IMR-90 (cell line): ENCODE data around the gene WFDC9. TPM values are rescaled to one million over a fixed set of nuclear protein-coding genes. Genes with fewer than 3 reads are reported as not detected.

Experiments
- ATAC-seq: fragments of 200-7000 bp; cut with Tn5 transposase; 2 replicates; pipeline ENCODE4 v1.9.1; 2020; ENCODE audit warnings: low read depth, mild to moderate bottlenecking, moderate library complexity
- BruUV-seq: library from RNA; stranded (reverse); fragments of 400-500 nt; replicated peaks from 2 replicates; lab custom pipeline; 2021; lab: Mats Ljungman, UMichigan
- CTCF ChIA-PET: fragments of 300-600 bp; formaldehyde crosslinking; extraction: SDS; loops from one replicate; lab custom pipeline; 2021; ENCODE audit warnings: antibody characterized with exemption; lab: Yijun Ruan, JAX
- POLR2A ChIA-PET: fragments of 300-600 bp; sonication (Branson Sonifier 250); formaldehyde crosslinking; loops from one replicate; lab custom pipeline; 2022; ENCODE audit warnings: antibody characterized with exemption; ENCODE audit not compliant: unreplicated experiment; lab: Charles Lee
- DNase-seq: peaks from one replicate; pipeline ENCODE4 v3.0.0; 2013
- H2AFZ ChIP-seq: replicated peaks from 2 replicates; pipeline ENCODE3; 2013; ENCODE audit warnings: low read length, mild to moderate bottlenecking; ENCODE audit not compliant: poor library complexity
- H2AK5ac ChIP-seq: 2 replicates; pipeline ENCODE4 v1.6.1; 2013; ENCODE audit warnings: low read depth, low read length, inconsistent platforms
- H2AK9ac ChIP-seq: replicated peaks from 2 replicates; pipeline ENCODE3; 2013; ENCODE audit warnings: mild to moderate bottlenecking, low read depth, low read length, moderate library complexity; ENCODE audit not compliant: poor library complexity
- H2BK120ac ChIP-seq: 2 replicates; pipeline ENCODE4 v1.6.1; 2013; ENCODE audit warnings: low read depth, low read length, inconsistent platforms
- H2BK15ac ChIP-seq: 3 replicates; pipeline ENCODE4 v1.6.1; 2013; ENCODE audit warnings: low read depth, low read length, inconsistent platforms
- H2BK20ac ChIP-seq: 2 replicates; pipeline ENCODE4 v1.6.1; 2013; ENCODE audit warnings: low read depth, mild to moderate bottlenecking, inconsistent platforms, low read length, moderate library complexity
- H2BK5ac ChIP-seq: 2 replicates; pipeline ENCODE4 v1.6.1; 2013; ENCODE audit warnings: mild to moderate bottlenecking, low read depth, low read length, inconsistent platforms; ENCODE audit not compliant: poor library complexity, severe bottlenecking
- H3K14ac ChIP-seq: replicated peaks from 2 replicates; pipeline ENCODE4 v1.6.1; 2013; ENCODE audit warnings: low read depth, low read length, inconsistent platforms
- H3K18ac ChIP-seq: 2 replicates; pipeline ENCODE4 v1.6.1; 2013; ENCODE audit warnings: low read depth, low read length, control low read depth
- H3K23ac ChIP-seq: 2 replicates; pipeline ENCODE4 v1.6.1; 2013; ENCODE audit warnings: low read depth, low read length, inconsistent platforms
- H3K27ac ChIP-seq: 2 replicates; pipeline ENCODE4 v1.5.1; 2013; ENCODE audit warnings: mild to moderate bottlenecking, control low read depth, low read length; ENCODE audit not compliant: insufficient read depth
- H3K27me3 ChIP-seq: 2 replicates; pipeline ENCODE4 v1.6.1; 2013; ENCODE audit warnings: low read length; ENCODE audit not compliant: control insufficient read depth, insufficient read depth
- H3K36me3 ChIP-seq: 2 replicates; pipeline ENCODE4 v1.6.1; 2013; ENCODE audit warnings: low read length, mixed read lengths; ENCODE audit not compliant: control insufficient read depth, insufficient read depth
- H3K4ac ChIP-seq: 2 replicates; pipeline ENCODE4 v1.6.1; 2013; ENCODE audit warnings: low read depth, low read length, inconsistent platforms
- H3K4me1 ChIP-seq: 2 replicates; pipeline ENCODE4 v1.6.1; 2013; ENCODE audit warnings: low read length, mixed read lengths; ENCODE audit not compliant: control insufficient read depth, insufficient read depth
- H3K4me2 ChIP-seq: 2 replicates; pipeline ENCODE4 v1.6.1; 2013; ENCODE audit warnings: low read depth, mild to moderate bottlenecking, control low read depth, low read length, moderate library complexity
- H3K4me3 ChIP-seq: 2 replicates; pipeline ENCODE4 v1.5.1; 2013; ENCODE audit warnings: low read depth, mild to moderate bottlenecking, control low read depth, low read length, moderate library complexity; ENCODE audit not compliant: insufficient read depth
- H3K56ac ChIP-seq: 2 replicates; pipeline ENCODE4 v1.6.1; 2013; ENCODE audit warnings: low read length, inconsistent platforms; ENCODE audit not compliant: insufficient read depth; ENCODE audit errors: extremely low read depth
- H3K79me1 ChIP-seq, 2 experiments: 2 replicates each; pipeline ENCODE4 v1.6.1; 2013; ENCODE audit warnings: low read length in 2 of 2, inconsistent platforms in 1 of 2, low read depth in 1 of 2
- H3K9ac ChIP-seq: 2 replicates; pipeline ENCODE4 v1.6.1; 2013; ENCODE audit warnings: low read depth, low read length, control low read depth
- H3K9me1 ChIP-seq: 2 replicates; pipeline ENCODE4 v1.6.1; 2013; ENCODE audit warnings: low read length, inconsistent platforms; ENCODE audit not compliant: insufficient read depth
- H3K9me3 ChIP-seq: 2 replicates; pipeline ENCODE4 v1.6.1; 2013; ENCODE audit warnings: low read length; ENCODE audit not compliant: control insufficient read depth, insufficient read depth
- H4K20me1 ChIP-seq: 2 replicates; pipeline ENCODE4 v1.6.1; 2013; ENCODE audit warnings: low read length, inconsistent platforms; ENCODE audit not compliant: insufficient read depth
- H4K5ac ChIP-seq: 2 replicates; pipeline ENCODE4 v1.6.1; 2013; ENCODE audit warnings: mild to moderate bottlenecking, low read depth, low read length, control low read depth
- H4K8ac ChIP-seq, 2 experiments: 2 replicates each; pipeline ENCODE4 v1.6.1; 2013; ENCODE audit warnings: low read depth in 2 of 2, low read length in 2 of 2, control low read depth in 1 of 2, inconsistent platforms in 1 of 2
- H4K91ac ChIP-seq: 2 replicates; pipeline ENCODE4 v1.6.1; 2013; ENCODE audit warnings: low read depth, low read length, inconsistent platforms; ENCODE audit not compliant: insufficient read depth
- BHLHE40 ChIP-seq: fragments of 150-350 bp; IDR thresholded peaks from 2 replicates; pipeline ENCODE4 v1.6.1; 2016; ENCODE audit warnings: mild to moderate bottlenecking, low read depth, low read length
- CEBPB ChIP-seq: IDR thresholded peaks from 2 replicates; pipeline ENCODE4 v1.6.1; 2012; ENCODE audit warnings: low read depth, low read length, improper control_type of control experiment
- CHD1 ChIP-seq: IDR thresholded peaks from 2 replicates; pipeline ENCODE4 v1.6.1; 2012; ENCODE audit warnings: low read depth, low read length, improper control_type of control experiment
- ELK1 ChIP-seq: fragments of 150-350 bp; IDR thresholded peaks from 2 replicates; pipeline ENCODE4 v1.6.1; 2016; ENCODE audit warnings: low read depth, mild to moderate bottlenecking, low read length, moderate library complexity, borderline replicate concordance
- FOS ChIP-seq: fragments of 150-350 bp; IDR thresholded peaks from 2 replicates; pipeline ENCODE4 v1.6.1; 2016; ENCODE audit warnings: low read depth, low read length
- NFE2L2 ChIP-seq: fragments of 150-350 bp; IDR thresholded peaks from 2 replicates; pipeline ENCODE4 v1.6.1; 2016; ENCODE audit warnings: low read depth, mild to moderate bottlenecking, low read length
- SMC3 ChIP-seq: fragments of 150-350 bp; IDR thresholded peaks from 2 replicates; pipeline ENCODE4 v1.6.1; 2016; ENCODE audit warnings: low read depth, mild to moderate bottlenecking, antibody characterized with exemption, low read length, moderate library complexity
- WGBS, 2 experiments: methylation state at CpG; one replicate each; pipeline versions ENCODE4 v1.1.5 to v1.1.7; 2013; ENCODE audit warnings: missing lambda C conversion rate in 2 of 2; ENCODE audit not compliant: insufficient read length in 1 of 2; ENCODE audit errors: extremely low coverage in 2 of 2; 5-methylcytosine and 5-hydroxymethylcytosine counted together
- dilution Hi-C: fragments of 300-500 bp; cut with HindIII; formaldehyde crosslinking; loops from one replicate; pipeline ENCODE4 v1.14.3; 2018; ENCODE audit warnings: low sequenced_read_pairs; ENCODE audit not compliant: unreplicated experiment
- in situ Hi-C: fragments of 300-500 bp; cut with MboI; formaldehyde crosslinking; loops from 3 replicates; pipeline ENCODE4 v1.14.3; 2019; ENCODE audit warnings: low sequenced_read_pairs, inconsistent platforms, mixed read lengths
- intact Hi-C: fragments of 100-400 bp; cut with micrococcal nuclease; formaldehyde crosslinking; loops from 2 replicates; pipeline ENCODE4 v1.10.0; 2022
- polyA plus RNA-seq, 3 experiments: library from polyadenylated mRNA; depleted of rRNA; stranded (reverse); fragments of >200 nt; gene quantifications; 2 replicates each; pipeline ENCODE4 v1.2.3, GENCODE V29; 2012; ENCODE audit warnings: low replicate concordance in 1 of 3
- total RNA-seq: library from RNA; depleted of rRNA; stranded (reverse); fragments of >200 nt; gene quantifications from 2 replicates; pipeline ENCODE4 v1.2.3, GENCODE V29; 2012
- TF ChIP-seq, protein P1 (sequence below): conservative IDR thresholded peaks from 2 replicates; pipeline ENCODE4 v1.5.1; 2012; ENCODE audit warnings: mild to moderate bottlenecking, low read depth, low read length, improper control_type of control experiment
- TF ChIP-seq, protein P2 (sequence below): fragments of 150-350 bp; IDR thresholded peaks from 2 replicates; pipeline ENCODE4 v1.6.1; 2017; ENCODE audit warnings: mild to moderate bottlenecking, antibody characterized with exemption, low read length, low read depth

WFDC9 gene
- total and polyA plus RNA-seq, 2 of the 4 experiments (the other 2 are of a cell fraction) = not detected

GRCh38 chr20:45607810-45608209 lies 23.3 kb downstream of the WFDC9 start:
- H2AK5ac ChIP-seq = no peak overlapping the region
- no peak overlapping the region for H3K23ac ChIP-seq
- H3K27ac ChIP-seq = no peak overlapping the region
- no peak overlapping the region for H2BK120ac ChIP-seq
- H2BK15ac ChIP-seq = no peak overlapping the region
- ChIA-PET POLR2A (no interaction called here), CTCF (no interaction called here)
- H3K79me1 ChIP-seq = no peaks in the 10 kb centered on the region
- no peaks in the 10 kb centered on the region for H3K27me3 ChIP-seq
- H3K4me1 ChIP-seq = no peaks in the 10 kb centered on the region
- no peak for DNase-seq
- no peak overlapping the region for H3K56ac ChIP-seq
- no peak overlapping the region for H4K8ac ChIP-seq
- no peak for ATAC-seq
- intact Hi-C loops (no loop called here), dilution Hi-C loops (no loop called here), in situ Hi-C loops (no loop called here)
- H4K5ac ChIP-seq = no peak overlapping the region
- H4K20me1 ChIP-seq = no peaks in the 10 kb centered on the region
- no peak overlapping the region for H3K14ac ChIP-seq
- no CpG with 5 or more reads among the region's 1 CpG for WGBS, 2 experiments
- BruUV-seq = no TSS peak
- TF ChIP-seq ELK1 = no peak
- TF ChIP-seq CHD1 = no peak
- TF ChIP-seq, protein P1, sequence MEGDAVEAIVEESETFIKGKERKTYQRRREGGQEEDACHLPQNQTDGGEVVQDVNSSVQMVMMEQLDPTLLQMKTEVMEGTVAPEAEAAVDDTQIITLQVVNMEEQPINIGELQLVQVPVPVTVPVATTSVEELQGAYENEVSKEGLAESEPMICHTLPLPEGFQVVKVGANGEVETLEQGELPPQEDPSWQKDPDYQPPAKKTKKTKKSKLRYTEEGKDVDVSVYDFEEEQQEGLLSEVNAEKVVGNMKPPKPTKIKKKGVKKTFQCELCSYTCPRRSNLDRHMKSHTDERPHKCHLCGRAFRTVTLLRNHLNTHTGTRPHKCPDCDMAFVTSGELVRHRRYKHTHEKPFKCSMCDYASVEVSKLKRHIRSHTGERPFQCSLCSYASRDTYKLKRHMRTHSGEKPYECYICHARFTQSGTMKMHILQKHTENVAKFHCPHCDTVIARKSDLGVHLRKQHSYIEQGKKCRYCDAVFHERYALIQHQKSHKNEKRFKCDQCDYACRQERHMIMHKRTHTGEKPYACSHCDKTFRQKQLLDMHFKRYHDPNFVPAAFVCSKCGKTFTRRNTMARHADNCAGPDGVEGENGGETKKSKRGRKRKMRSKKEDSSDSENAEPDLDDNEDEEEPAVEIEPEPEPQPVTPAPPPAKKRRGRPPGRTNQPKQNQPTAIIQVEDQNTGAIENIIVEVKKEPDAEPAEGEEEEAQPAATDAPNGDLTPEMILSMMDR = no peak
- TF ChIP-seq FOS = no peak
- no peak for TF ChIP-seq SMC3
- TF ChIP-seq, protein P2, sequence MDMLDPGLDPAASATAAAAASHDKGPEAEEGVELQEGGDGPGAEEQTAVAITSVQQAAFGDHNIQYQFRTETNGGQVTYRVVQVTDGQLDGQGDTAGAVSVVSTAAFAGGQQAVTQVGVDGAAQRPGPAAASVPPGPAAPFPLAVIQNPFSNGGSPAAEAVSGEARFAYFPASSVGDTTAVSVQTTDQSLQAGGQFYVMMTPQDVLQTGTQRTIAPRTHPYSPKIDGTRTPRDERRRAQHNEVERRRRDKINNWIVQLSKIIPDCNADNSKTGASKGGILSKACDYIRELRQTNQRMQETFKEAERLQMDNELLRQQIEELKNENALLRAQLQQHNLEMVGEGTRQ = no peak
- TF ChIP-seq CEBPB = no peak
- no peak for TF ChIP-seq NFE2L2
- TF ChIP-seq BHLHE40 = no peak
- no peaks in the 10 kb centered on the region for H3K9me1 ChIP-seq
- no peak overlapping the region for H2BK5ac ChIP-seq
- H2BK20ac ChIP-seq = no peak overlapping the region
- no peak overlapping the region for H2AFZ ChIP-seq
- no peak overlapping the region for H3K4me2 ChIP-seq
- no peak overlapping the region for H3K4ac ChIP-seq
- H3K4me3 ChIP-seq = no peak overlapping the region
- H3K9me3 ChIP-seq = no peaks in the 10 kb centered on the region
- H3K9ac ChIP-seq = no peak overlapping the region
- H2AK9ac ChIP-seq = no peak overlapping the region
- no peak overlapping the region for H3K18ac ChIP-seq
- H4K91ac ChIP-seq = no peak overlapping the region
- H3K36me3 ChIP-seq = no peaks in the 10 kb centered on the region
